HG03108 (cell line): ENCODE measurements around the gene C1orf21.
"Not testable (repeated sequence)": the region's sequence is repeated elsewhere in the genome, so short reads cannot be mapped to it uniquely, and the experiment has no call there.

ENCODE experiments used
- ATAC-seq: cut with Tn5 transposase; IDR thresholded peaks from one replicate; pipeline ENCODE4 v1.9.1; 2021; ENCODE audit warnings: moderate library complexity; ENCODE audit not compliant: unreplicated experiment

Gene C1orf21

GRCh38 chr1:184386312-184387068 lies at the start of gene C1orf21:
TSS of gene C1orf21 (plus strand) at chr1:184387029. CDS start at chr1:184477510, 90,481 bp downstream.
- ATAC-seq: peak; percentile 82

GRCh38 chr1:184337865-184338264 lies 49.0 kb upstream of the C1orf21 start:
- ATAC-seq: not testable (repeated sequence)

GRCh38 chr1:184340984-184341383 lies 45.8 kb upstream of the C1orf21 start:
- no peak for ATAC-seq

- no peak for ATAC-seq
Observed at GRCh38 chr1:184350573-184350972, 36.3 kb upstream of the C1orf21 start.

- no peak for ATAC-seq
Observed at GRCh38 chr1:184351416-184351975, 35.3 kb upstream of the C1orf21 start.

- ATAC-seq: no peak
Observed at GRCh38 chr1:184352776-184353175, 34.1 kb upstream of the C1orf21 start.

- no peak for ATAC-seq
Observed at GRCh38 chr1:184354719-184355118, 32.1 kb upstream of the C1orf21 start.

GRCh38 chr1:184356891-184357290 lies 29.9 kb upstream of the C1orf21 start:
- ATAC-seq: no peak

- no peak for ATAC-seq
Observed at GRCh38 chr1:184358256-184358655, 28.6 kb upstream of the C1orf21 start.

- no peak for ATAC-seq
Observed at GRCh38 chr1:184359909-184360308, 26.9 kb upstream of the C1orf21 start.

GRCh38 chr1:184362876-184363275 lies 24.0 kb upstream of the C1orf21 start:
- ATAC-seq: no peak

GRCh38 chr1:184365699-184366098 lies 21.1 kb upstream of the C1orf21 start:
- no peak for ATAC-seq

- ATAC-seq: no peak
Observed at GRCh38 chr1:184366997-184367396, 19.8 kb upstream of the C1orf21 start.

GRCh38 chr1:184367427-184368038 lies 19.3 kb upstream of the C1orf21 start:
- no peak for ATAC-seq

- no peak for ATAC-seq
Observed at GRCh38 chr1:184368354-184368753, 18.5 kb upstream of the C1orf21 start.

- no peak for ATAC-seq
Observed at GRCh38 chr1:184370850-184371249, 16.0 kb upstream of the C1orf21 start.

- ATAC-seq: no peak
Observed at GRCh38 chr1:184373155-184373554, 13.7 kb upstream of the C1orf21 start.

GRCh38 chr1:184376369-184376768 lies 10.5 kb upstream of the C1orf21 start:
- no peak for ATAC-seq

GRCh38 chr1:184379111-184379752 lies 7.6 kb upstream of the C1orf21 start:
- ATAC-seq: no peak

- ATAC-seq: no peak
Observed at GRCh38 chr1:184380468-184380867, 6.4 kb upstream of the C1orf21 start.

- no peak for ATAC-seq
Observed at GRCh38 chr1:184383772-184384323, 3.0 kb upstream of the C1orf21 start.
